Activated effector memory CD4-positive, alpha-beta T cell treated with Interleukin-2 at 50 U/mL for 16 hours (primary cell): ENCODE results near the gene EDAR.

Experiments
- DNase-seq: peaks from one replicate; pipeline ENCODE4 v3.0.0-alpha.2; 2020

Gene EDAR

DNA sequence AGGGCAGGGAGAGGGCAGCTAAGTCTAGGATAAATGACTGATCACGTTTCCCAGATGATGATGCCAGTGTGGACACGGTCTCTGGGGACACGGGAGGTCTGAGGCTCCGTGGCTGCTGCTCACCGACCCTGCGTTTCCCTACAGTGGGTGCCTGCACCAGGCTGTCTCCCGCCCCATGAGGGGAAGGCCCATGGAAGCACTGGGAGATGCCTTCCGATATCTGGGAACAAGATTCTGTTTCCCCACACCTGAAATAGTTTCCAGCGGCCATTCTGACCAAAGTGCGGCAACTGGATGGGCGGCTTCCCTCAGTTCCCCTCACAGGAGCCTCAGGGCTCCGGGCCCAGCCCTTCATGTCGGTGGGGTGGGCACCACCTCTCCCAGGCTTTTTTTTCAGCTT, 83.1 kb downstream of the EDAR start:
- no peak for DNase-seq

DNA sequence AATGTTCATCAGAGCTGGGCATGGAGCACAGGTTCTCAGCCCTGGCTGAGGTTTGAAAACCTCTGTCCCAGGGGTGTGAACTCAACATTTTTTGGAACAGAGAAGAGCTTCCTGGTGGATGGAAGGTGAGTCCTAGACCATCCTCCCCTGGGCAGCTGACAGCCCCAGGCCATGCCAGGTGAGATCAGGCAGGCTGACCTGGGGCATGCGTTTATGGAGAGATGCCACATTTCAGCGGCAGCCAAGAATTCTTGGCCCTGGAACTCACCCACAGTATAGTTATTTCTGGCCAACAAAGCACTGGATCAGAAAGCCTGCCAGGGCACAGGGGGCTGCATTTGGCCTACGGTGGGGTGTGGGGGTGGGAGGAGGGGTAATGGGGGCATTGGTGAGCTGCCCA, 83.8 kb downstream of the EDAR start:
- DNase-seq, result no peak

DNA sequence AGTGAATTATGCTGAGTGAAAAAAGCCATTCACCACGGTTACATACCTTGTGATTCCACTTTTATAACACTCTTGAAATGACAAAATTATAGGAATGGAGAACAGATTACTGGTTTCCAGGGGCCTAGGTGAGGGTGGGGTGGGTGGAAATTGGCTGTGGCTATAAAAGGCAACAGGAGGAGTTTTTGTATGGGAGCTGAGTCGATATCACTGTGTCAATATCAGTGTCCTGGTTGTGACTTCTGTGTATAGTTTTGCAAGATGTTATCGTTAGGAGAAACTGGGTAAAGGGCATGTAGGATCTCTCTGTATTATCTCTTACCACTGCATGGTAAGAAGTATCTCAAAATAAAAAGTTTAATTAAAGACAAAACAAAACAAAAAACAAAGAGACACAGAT, 84.3 kb downstream of the EDAR start:
- DNase-seq, result no peak

DNA sequence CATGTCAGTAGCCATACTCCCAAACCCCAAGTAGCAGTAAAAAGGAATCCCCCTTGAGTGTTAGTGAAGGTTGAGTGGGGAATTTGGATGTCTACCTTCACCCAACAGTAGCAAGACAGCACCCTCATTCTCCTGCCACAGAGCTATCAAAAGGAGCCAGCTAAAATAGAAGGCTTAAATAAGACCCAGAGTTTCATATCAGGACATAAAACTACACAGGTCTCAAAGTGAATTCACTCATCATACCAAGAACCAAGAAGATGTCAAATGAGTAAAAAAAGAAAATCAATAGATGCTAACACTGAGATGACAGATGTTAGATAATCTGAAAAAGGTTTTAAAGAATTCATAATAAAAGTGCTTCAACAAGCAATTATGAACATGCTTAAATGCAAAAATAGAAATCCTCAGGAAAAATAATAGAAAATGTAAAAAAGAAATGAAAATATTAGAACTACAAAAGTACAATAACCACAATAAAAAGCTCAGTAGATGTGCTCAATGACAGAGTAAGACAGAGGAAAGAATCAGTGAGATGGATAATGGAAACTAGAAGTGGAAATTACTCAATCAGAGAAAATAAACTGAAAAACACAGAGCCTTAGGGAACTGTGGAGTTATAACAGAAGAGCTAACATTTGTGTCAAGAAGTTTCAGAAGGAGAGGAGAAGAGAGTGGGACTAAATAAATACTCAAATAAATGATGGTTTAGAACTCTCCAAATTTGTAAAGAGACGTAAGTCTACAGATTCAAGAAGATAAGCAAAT, 90.5 kb downstream of the EDAR start:
- DNase-seq, result no peak

DNA sequence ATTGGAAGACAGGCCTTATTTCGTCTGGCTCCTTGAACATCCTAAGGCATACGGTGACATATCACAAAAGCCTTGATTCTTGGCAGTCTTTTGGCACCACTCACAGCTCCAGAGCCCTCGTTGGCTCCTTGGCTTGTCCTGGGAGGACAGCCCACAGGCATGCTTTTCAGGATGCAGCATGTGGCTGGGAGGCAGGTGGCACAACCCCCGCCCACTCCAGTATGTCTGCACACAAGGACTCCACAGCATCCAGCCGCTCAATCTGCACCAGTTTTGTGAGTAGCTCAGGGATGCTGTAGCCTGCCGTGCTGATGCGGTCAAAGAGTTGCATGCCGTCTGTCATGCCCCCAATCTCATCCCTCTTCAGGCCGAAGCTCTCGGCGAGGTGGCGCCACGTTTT, 92.3 kb downstream of the EDAR start:
- DNase-seq, result no peak

DNA sequence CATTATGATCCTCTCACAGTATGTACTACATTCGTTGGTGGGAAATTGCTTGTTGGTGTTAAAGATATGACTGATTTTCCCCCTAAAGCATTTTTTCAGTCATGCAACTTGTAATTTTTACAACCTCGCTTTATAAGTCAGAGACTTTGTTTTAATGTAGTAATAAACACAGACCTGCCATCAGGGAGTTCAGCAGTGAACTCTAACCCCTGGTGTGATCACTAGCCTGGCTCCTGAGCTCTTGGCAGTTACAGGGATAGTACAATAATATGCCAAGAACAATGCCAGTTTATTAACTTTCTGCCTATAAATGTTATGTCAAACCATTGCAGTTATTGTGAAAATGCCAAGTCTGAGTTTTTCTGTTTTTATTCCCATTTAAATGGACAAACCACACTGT, 93.8 kb downstream of the EDAR start:
- DNase-seq, result no peak

DNA sequence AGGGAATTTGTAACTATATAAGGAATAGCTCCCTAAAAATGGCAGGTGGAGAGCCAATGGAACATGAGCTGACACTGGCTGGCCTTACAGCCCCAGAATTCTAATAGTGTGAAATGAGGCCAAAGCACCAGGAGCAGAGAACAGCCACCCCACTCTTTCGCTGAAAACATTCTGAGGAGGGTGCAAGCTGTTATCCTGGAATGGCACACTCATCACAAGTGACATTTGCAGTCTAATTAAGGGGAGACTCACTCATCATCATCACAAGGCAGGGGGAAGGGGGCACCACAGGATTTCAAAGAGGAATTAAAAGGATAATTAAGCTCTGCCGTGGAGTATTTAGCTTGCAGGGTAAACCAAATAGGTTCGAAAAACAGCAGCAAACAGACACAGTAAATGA, 94.3 kb downstream of the EDAR start:
- no peak for DNase-seq

DNA sequence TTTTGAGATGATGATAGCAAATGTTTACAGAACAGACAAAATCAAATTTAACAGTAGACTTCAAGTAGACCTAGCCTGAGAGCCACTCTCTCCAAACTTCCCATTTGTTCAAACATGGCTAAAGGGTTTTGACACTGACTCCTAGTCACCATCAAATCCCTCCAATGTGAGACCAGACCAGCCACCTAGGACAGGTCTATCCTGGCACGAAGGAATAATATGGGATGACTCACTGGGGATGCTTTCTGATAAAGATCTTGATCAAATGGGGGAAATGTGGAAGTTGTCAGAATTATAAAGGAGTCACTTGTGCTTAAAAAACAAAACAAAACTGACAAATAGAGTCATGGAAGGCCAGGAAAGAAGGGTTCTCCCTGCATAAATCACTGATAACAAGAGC, 95.7 kb downstream of the EDAR start:
- DNase-seq, result no peak

DNA sequence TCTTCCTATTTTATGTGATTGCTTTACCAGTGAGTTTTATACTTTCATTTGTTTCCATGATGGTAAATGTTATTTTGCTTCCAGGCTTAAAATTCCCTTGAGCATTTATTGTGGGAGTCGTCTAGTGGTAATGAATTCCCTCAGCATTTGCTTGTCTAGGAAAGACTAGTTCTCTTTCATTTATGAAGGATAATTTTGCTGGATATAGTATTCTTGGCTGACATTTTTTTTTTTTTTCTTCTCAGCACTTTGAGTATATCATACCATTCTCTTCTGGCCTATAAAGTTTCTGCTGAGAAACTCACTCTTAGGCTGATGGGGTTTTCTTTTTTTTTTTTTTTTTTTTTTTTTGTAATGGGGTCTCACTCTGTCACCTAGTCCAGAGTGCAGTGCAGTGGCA, 99.1 kb downstream of the EDAR start:
- no peak for DNase-seq

DNA sequence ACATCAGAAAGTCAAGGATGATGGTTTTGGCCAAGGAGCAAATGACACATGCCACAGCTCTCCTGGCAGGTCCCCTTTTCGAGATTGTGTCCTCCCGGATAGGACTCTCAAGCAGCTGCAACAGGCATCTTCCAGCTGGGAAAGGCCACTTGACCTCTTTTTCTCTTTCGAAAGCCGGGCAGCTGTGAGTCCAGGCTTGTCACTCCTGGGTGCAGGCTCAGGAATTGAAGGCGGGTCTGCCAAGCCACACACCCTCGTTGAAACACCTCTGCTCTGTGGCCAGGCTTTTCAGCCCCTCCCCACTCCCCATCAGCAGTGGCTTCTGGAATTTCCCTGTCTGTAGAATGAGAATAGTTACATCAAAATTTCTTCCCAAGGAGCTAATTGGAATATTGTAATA, 104.4 kb downstream of the EDAR start:
- no peak for DNase-seq

DNA sequence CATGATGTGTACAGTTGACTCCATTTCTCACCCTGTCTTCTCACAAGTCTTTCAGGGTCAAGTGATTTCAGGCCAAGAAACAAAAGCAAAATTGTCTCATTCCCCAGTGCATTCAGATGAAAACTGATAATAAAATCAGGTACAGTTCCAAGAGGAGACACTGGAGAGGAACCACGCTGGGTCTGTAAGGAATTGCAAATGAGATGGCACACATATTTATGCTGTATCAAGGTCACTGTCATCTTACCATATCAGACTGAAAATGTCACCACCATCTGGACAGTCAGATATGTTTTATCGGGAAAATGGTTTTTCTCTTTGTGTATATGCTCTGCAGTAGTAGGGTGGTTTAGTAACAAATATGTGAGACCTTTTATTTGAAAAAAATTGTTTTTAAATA, 110.7 kb downstream of the EDAR start:
- DNase-seq, result no peak

DNA sequence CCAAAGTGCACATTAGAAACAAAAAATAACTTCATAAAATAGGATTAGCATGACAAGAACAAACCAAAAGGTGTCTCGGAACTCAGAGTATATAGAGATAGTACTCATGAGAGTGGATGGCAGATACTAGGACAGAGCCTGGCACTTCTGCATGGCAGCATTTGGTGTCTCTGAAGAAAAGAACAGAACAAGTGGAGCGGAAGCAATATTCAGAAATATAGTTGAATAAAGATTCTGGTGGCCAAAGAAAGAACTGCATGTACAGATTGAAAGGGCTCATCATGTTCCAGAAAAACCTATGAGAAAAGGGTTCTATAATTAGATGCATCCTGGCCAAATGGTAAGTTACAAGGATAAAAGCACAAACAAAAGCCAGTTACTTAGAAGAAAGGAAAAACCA, 111.5 kb downstream of the EDAR start:
- no peak for DNase-seq

DNA sequence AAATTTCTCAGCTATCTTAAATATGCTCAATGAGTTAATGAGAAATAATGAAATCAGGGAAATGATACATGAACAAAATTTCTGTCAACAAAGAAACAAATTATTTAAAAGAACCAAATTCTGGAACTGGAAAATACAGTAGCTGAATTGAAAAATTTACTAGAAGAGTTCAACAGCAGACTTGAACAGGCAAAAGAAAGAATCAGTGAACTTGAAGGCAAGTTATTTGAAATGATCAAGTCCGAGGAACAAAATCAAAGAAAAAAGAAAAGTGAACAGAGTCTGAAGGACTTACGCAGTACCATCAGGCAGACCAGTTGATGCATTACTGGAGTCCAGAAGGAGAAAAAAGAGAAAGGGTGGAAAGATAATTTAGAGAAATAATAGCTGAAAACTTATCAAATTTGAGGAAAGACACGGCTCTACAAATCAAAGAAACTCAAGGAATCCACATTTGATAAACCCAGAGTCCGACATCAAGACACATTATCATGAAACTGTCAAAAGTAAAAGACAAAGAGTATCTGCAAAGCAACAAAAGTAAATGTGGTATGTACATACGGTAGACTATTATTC, 118.9 kb downstream of the EDAR start:
- no peak for DNase-seq

DNA sequence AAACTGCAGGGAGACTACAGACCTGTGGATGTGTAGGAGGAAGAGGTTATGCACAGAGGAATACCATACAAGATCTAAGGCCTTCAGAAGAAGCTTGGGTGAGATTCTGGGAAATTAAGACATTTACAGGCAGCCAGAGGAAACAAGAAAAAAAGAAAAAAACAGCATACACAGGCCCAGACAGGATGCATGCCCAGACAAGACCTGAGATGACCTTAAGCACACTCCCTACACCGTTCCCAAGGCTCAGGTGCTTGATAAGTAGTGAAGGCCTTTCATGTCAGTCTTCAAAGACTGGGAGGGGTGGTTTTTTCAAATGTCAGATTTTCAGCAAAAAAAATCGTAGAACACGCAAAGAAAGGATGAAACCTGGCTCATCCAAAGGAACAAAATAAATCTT, 119.5 kb downstream of the EDAR start:
- DNase-seq, result no peak

DNA sequence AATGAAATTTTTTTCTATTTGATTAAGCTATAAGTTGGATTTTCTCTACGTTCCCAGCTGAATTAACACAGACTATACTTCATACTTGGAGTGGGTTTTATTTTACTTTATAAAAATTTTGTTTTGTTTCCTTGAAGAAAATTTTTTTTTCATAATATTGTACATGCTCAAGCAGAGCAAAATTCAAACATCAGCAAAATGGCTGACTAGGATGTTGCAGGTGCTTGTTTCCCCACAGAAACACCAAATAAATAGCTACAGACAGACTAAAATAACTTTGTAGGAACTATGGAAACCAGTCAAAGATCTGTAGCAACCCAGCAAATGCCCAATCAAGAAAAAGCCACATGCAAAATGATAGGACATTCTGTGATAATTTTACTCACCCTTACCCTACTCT, 120.1 kb downstream of the EDAR start:
- DNase-seq, result no peak

DNA sequence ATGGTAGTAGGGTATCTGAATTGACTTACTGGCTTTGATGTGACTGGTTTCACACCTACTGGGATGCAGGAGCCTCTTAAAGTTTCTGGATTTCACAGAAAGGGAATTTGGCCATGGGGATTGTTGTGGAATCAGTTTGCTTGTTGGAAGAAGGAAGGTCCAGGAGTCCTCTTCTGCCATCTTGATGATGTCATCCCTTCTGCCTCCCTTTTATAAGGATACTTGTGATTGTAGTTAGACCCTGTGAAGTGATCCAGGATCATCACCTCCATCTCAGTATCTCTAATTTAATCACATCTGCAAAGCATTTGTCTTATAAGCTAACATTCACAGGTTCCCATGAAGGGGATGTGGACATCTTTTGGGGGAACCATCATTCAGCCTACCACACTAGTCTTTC, 123.0 kb downstream of the EDAR start:
- DNase-seq, result no peak

DNA sequence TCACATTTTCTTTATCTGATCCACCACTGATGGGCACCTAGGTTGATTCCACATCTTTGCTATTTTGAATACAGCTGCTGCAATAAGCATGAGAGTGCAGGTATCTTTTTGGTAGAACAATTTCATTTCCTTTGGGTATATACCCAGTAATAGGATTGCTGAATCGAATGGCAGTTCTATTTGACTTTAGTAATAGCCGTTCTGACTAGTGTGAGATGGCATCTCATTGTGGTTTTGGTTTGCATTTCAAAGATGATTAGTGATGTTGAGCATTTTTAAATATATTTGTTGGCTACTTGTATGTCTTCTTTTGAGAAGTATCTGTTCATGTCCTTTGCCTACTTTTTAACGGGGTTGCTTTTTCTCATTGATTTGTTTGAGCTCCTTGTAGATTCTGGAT, 130.1 kb downstream of the EDAR start:
- DNase-seq, result no peak

DNA sequence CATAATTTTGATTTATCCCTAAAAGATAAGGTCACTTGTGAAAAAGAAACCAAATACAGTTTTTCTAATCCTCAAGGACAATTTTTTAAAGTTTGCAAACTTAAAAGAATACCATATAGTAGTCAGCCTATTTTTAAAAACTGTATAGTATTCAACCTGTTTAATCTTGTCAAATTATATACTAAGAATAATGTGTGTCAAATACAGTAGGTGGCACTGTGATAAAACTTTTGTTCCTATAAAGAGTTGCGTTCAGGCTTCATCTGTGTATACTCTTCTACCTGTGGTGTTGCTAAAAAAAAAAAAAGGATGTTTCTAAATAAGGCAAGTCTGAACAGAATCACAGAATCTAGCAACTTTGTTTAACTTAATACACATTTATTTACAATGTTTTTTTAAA, 133.8 kb downstream of the EDAR start:
- DNase-seq, result no peak

DNA sequence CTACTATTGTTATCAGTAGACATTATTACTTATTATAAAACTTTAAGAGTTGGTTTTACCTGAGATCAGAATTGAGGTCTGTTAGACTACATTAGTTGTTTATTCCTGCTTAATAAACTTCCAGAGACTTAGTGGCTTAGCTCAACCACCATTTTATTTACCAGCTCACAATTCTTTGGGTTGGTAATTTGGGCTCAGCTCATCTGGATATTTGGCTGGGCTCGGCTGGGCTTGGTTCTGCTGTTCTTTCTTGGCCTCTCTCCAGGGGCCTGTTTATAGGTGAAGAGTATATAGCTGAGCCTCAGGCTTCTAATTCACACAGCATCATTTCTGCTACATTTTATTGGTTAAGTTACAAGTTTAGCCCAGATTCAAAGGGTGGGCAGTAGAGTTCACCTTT, 134.5 kb downstream of the EDAR start:
- no peak for DNase-seq

DNA sequence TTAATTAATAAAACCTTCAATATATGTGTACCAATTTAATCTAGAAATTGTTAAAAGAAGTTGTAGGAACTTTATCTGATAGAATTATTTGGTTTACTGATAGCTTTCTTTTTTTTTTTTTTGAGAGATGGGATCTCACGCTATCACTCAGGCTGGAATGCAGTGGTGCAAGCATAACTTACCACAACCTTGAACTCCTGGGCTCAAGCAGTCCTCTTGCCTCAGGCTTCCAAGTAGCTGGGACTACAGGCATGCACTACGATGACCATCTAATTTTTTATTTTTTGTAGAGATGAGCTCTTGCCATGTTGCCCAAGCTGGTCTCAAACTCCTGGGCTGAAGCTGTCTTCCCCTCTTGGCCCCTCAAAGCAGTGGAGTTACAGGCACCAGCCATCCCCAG, 135.6 kb downstream of the EDAR start:
- DNase-seq, result no peak

DNA sequence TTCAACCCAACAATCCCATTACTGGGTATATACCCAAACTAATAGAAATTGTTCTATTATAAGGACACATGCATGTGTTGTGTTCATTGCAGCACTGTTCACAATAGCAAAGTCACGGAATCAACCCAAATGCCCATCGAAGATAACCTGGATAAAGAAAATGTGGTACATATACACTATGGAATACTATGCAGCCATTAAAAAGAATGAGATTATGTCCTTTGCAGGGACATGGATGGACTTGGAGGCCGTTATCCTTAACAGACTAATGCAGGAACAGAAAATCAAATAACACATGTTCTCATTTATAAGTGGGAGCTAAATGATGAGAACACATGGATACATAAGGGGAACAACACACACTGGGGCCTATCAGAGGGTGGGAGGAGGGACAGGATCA, 136.6 kb downstream of the EDAR start:
- no peak for DNase-seq

DNA sequence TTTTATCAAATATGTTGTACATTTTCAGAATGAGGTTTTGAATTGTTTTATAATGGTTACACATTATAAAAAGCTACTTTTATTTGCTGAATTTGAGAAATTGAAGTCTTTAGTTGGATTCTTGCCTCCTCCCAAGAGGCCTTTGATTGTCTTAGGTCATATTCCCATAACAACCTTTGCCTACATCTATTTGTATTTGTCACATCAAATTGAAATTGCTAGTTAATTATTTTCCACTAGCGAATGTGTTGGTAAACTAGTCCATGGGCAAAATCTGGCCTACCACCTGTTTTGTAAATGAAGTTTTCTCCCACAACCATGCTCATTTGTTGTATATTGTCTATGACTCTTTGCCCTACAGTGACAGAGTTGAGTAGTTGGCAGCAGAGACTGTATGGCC, 142.0 kb downstream of the EDAR start:
- DNase-seq, result no peak

DNA sequence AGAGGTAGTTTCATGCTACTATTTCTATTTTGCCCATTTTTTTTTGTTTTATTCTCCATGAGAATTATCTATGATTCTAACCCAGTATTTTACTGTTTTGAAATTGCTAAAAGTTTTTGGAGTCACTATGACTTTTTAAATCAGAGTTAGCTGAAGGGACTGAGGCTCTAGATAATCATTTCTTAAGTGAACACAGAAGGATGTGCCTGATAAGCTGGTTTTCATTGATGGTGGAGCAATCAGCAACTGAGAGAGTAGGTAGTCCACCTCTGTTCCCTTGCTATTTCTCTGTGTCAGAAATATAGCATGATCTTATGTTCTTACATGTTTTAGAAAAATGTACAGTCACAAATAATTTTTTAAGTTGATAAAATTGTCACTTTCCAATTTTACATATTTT, 143.1 kb downstream of the EDAR start:
- DNase-seq, result no peak
